Lower lobe of right lung (tissue), 2 donors: ENCODE data around the gene SPZ1. TPM values are rescaled to one million over a fixed set of nuclear protein-coding genes. Genes with fewer than 3 reads are reported as not detected.
A peak's percentile ranks its signal among the peaks of the same experiment; 100 is the strongest.

ENCODE experiments used
- ATAC-seq, 2 donors: fragments of 200-7000 bp; cut with Tn5 transposase; one replicate each; pipeline ENCODE4 v1.9.1; 2020 to 2022; ENCODE audit warnings: mild to moderate bottlenecking in 2 of 2, moderate library complexity in 2 of 2
- DNase-seq: peaks from one replicate; pipeline ENCODE4 v3.0.0-alpha.2; 2020
- H3K27ac ChIP-seq: fragments of 200-600 bp; one replicate; pipeline ENCODE4 v1.8.0; 2022
- H3K27me3 ChIP-seq: fragments of 200-600 bp; one replicate; pipeline ENCODE4 v1.8.0; 2022; ENCODE audit warnings: low read depth
- H3K36me3 ChIP-seq: fragments of 200-600 bp; one replicate; pipeline ENCODE4 v1.8.0; 2022; ENCODE audit warnings: mild to moderate bottlenecking
- H3K4me1 ChIP-seq: fragments of 200-600 bp; one replicate; pipeline ENCODE4 v1.8.0; 2022
- H3K4me3 ChIP-seq: fragments of 200-600 bp; one replicate; pipeline ENCODE4 v1.8.0; 2022; ENCODE audit warnings: mild to moderate bottlenecking
- H3K9me3 ChIP-seq: fragments of 200-600 bp; one replicate; pipeline ENCODE4 v1.8.0; 2022
- CTCF ChIP-seq: fragments of 200-600 bp; IDR thresholded peaks from one replicate; pipeline ENCODE4 v1.8.0; 2022; ENCODE audit warnings: antibody characterized with exemption, mild to moderate bottlenecking
- intact Hi-C: fragments of 100-400 bp; cut with DNase I; formaldehyde crosslinking; loops from one replicate; pipeline ENCODE4 v1.11.0; 2022
- total RNA-seq: library from RNA; stranded (reverse); fragmentation: NEBNext Ultra II Directional; extraction: Animal tissue kit (Norgen Biotek cat#: 25700); gene quantifications from one replicate; pipeline ENCODE4 v1.2.1, GENCODE V29; 2021
- donor health status: DM: no; HTN: yes; CAD: no; lungs with severe emphysema.

SPZ1 gene
- total RNA-seq, 1 donor from 2014 or later: not detected

- Histone ChIP-seq H3K4me3 (no peak overlapping the region), H3K4me1 (no peaks in the 10 kb centered on the region)
- TF ChIP-seq CTCF: no peak
These were observed 17.6 kb downstream of the SPZ1 start for GRCh38 chr5:80337379-80337778.

GRCh38 chr5:80339116-80339515 lies 19.3 kb downstream of the SPZ1 start:
- TF ChIP-seq CTCF: no peak
- H3K9me3 ChIP-seq: no peaks in the 10 kb centered on the region
- H3K4me1 ChIP-seq: no peaks in the 10 kb centered on the region
- DNase-seq (no peak), ATAC-seq (no peak)
- peaks cover 4% of the 10 kb centered on the region for H3K27me3 ChIP-seq
- intact Hi-C loops: no loop called here
- no peak overlapping the region for H3K27ac ChIP-seq
- no peaks in the 10 kb centered on the region for H3K36me3 ChIP-seq
- H3K4me3 ChIP-seq: no peak overlapping the region

More at GRCh38 chr5:80337379-80337778, 17.6 kb downstream of the SPZ1 start:
- Histone ChIP-seq H3K9me3 (no peaks in the 10 kb centered on the region), H3K27ac (no peak overlapping the region), H3K36me3 (no peaks in the 10 kb centered on the region), H3K27me3 (peaks cover 4% of the 10 kb centered on the region)
- intact Hi-C loops: no loop called here
- no peak for ATAC-seq
- no peak for DNase-seq

- Histone ChIP-seq H3K27ac (no peak overlapping the region), H3K4me3 (no peak overlapping the region), H3K4me1 (no peaks in the 10 kb centered on the region), H3K36me3 (no peaks in the 10 kb centered on the region), H3K9me3 (no peaks in the 10 kb centered on the region), H3K27me3 (peaks cover 4% of the 10 kb centered on the region)
- TF ChIP-seq CTCF: no peak
- intact Hi-C loops: no loop called here
- DNase-seq: no peak
- no peak for ATAC-seq
These were observed 21.4 kb downstream of the SPZ1 start for GRCh38 chr5:80341016-80341775.

GRCh38 chr5:80343067-80343466 lies 23.3 kb downstream of the SPZ1 start:
- TF ChIP-seq CTCF: no peak
- intact Hi-C loops: no loop called here
- H3K27me3 ChIP-seq: peaks cover 4% of the 10 kb centered on the region
- H3K4me3 ChIP-seq: no peak overlapping the region
- ATAC-seq (no peak), DNase-seq (no peak)
- H3K4me1 ChIP-seq: no peaks in the 10 kb centered on the region
- no peak overlapping the region for H3K27ac ChIP-seq
- H3K9me3 ChIP-seq: no peaks in the 10 kb centered on the region
- H3K36me3 ChIP-seq: no peaks in the 10 kb centered on the region

- DNase-seq (no peak), ATAC-seq (peak in 1 of 2 donors; percentile 15)
- Histone ChIP-seq H3K4me3 (no peak overlapping the region), H3K9me3 (no peaks in the 10 kb centered on the region), H3K4me1 (no peaks in the 10 kb centered on the region), H3K27ac (no peak overlapping the region), H3K27me3 (no peaks in the 10 kb centered on the region), H3K36me3 (no peaks in the 10 kb centered on the region)
- TF ChIP-seq CTCF: peak; percentile 34
- intact Hi-C loops: no loop called here
These were observed 26.3 kb downstream of the SPZ1 start for GRCh38 chr5:80346055-80346454.
